Heart left ventricle (tissue), 16 donors: ENCODE measurements around the gene APOE. TPM values are rescaled to one million over a fixed set of nuclear protein-coding genes. Genes with fewer than 3 reads are reported as not detected.
"Not testable (repeated sequence)": the region's sequence is repeated elsewhere in the genome, so short reads cannot be mapped to it uniquely, and the experiment has no call there.

ENCODE experiments used
- ATAC-seq, 4 donors: fragments of 200-7000 bp; cut with Tn5 transposase; one replicate each; pipeline ENCODE4 v1.9.1; 2020 to 2022; ENCODE audit warnings: moderate library complexity in 4 of 4, mild to moderate bottlenecking in 3 of 4, moderate number of reproducible peaks in 1 of 4
- DNase-seq, 5 donors: peaks; one replicate each; pipeline ENCODE4 v3.0.0-alpha.2; 2020
- H3K27ac ChIP-seq, 12 donors: fragments of 200-600 bp; sonication (generic) in 4 of 12; one replicate each; pipeline versions ENCODE4 v1.5.0 to v1.8.0; 2016 to 2022; ENCODE audit warnings: mild to moderate bottlenecking in 2 of 12
- H3K27me3 ChIP-seq, 9 donors: fragments of 200-600 bp; sonication (generic) in 2 of 9; one replicate each; pipeline versions ENCODE4 v1.5.1 to v1.8.0; 2016 to 2022; ENCODE audit warnings: mild to moderate bottlenecking in 3 of 9
- H3K36me3 ChIP-seq, 9 donors: fragments of 200-600 bp; sonication (generic) in 2 of 9; one replicate each; pipeline versions ENCODE4 v1.5.0 to v1.8.0; 2018 to 2022; ENCODE audit warnings: mild to moderate bottlenecking in 2 of 9
- H3K4me1 ChIP-seq, 12 donors: fragments of 200-600 bp; sonication (generic) in 4 of 12; one replicate each; pipeline versions ENCODE4 v1.5.0 to v1.8.0; 2016 to 2022; ENCODE audit warnings: mild to moderate bottlenecking in 3 of 12
- H3K4me3 ChIP-seq, 12 donors: fragments of 200-600 bp; sonication (generic) in 4 of 12; one replicate each; pipeline versions ENCODE4 v1.5.0 to v1.8.0; 2017 to 2022; ENCODE audit warnings: mild to moderate bottlenecking in 9 of 12, moderate library complexity in 4 of 12
- H3K9me3 ChIP-seq, 12 donors: fragments of 200-600 bp; sonication (generic) in 4 of 12; one replicate each; pipeline versions ENCODE4 v1.5.0 to v1.8.0; 2016 to 2022; ENCODE audit warnings: mild to moderate bottlenecking in 1 of 12
- CTCF ChIP-seq, 12 donors: fragments of 200-600 bp; sonication (generic) in 4 of 12; IDR thresholded peaks; one replicate each; pipeline versions ENCODE4 v1.5.0 to v1.8.0; 2018 to 2022; ENCODE audit warnings: antibody characterized with exemption in 12 of 12, mild to moderate bottlenecking in 5 of 12
- POLR2A ChIP-seq, 2 donors: fragments of 450-650 bp; IDR thresholded peaks; one replicate each; pipeline ENCODE4 v1.6.1; 2017; ENCODE audit warnings: antibody characterized with exemption in 2 of 2, mild to moderate bottlenecking in 2 of 2, moderate library complexity in 2 of 2
- WGBS, 4 donors: extraction: QIAGEN DNeasy Blood & Tissue Kit in 2 of 4; methylation state at CpG; one replicate each; pipeline versions ENCODE4 v1.1.5 to v1.1.7; 2013 to 2018; 5-methylcytosine and 5-hydroxymethylcytosine counted together
- intact Hi-C, 10 donors: fragments of 100-400 bp; cut with DNase I; formaldehyde crosslinking; loops; one replicate each; pipeline versions ENCODE4 v1.11.1 to v1.14.2; 2022
- long read RNA-seq, 3 donors: library from polyadenylated mRNA; unstranded; transcript quantifications; one replicate each; pipeline ENCODE4 v2.0.0, GENCODE V29; 2020 to 2021
- polyA plus RNA-seq, 2 donors: library from polyadenylated mRNA; stranded (reverse); fragments of 200-250 nt; gene quantifications; one replicate each; pipeline ENCODE4 v1.2.3, GENCODE V29; 2013
- total RNA-seq, 9 donors: library from RNA; depleted of rRNA in 2 of 9; stranded (reverse); fragments of >200 nt in 2 of 9; fragmentation: NEBNext Ultra II Directional in 3 of 9; extraction: Animal tissue kit (Norgen Biotek cat#: 25700) in 3 of 9; gene quantifications; one replicate each; pipeline versions ENCODE4 v1.1.0 to v1.2.4, GENCODE V29; 2016 to 2023
- donor health status: ischemic (EF 13 %, LVEDD 7.1; RV severe dilation, severe dysfunction).
- donor health status: healthy with polysubstance abuse.
- donor health status: DM: no; HTN: yes; CAD: no.
- donor health status: DM: no; HTN: no; CAD: no.
- donor health status: ischemic (EF 25% LVEDD 6.9; RV normal size, moderate dysfunction).
- donor health status: ischemic (EF 25% LVEDD 5.7; RV mildly dilated, moderate dysfunction).
- donor health status: healthy.
- donor health status: DM: yes; HTN: yes; CAD: no.
- donor health status: ischemic (EF 35%, LVEDD 5.7; RV mildly dilated, moderate dysfunction).
- donor health status: nonischemic (EF 11% LVEDD 7.7; RV severe dilation, severe dysfunction).
- donor health status: DM: yes; HTN: yes; CAD: no.
- donor health status: PGD.
- donor health status: ischemic (EF 29% LVEDD 5.4; RV normal size, mild dysfunction).
- donor health status: nonischemic (EF 23%, LVEDD 6.1; RV moderate dilation, normal function).

Gene APOE
- total RNA-seq (100 to 1,000 TPM in 2 of 9 donors, 10 to 100 TPM in 5, 1 to 10 TPM in 2; 4.1 to 149 (median 25.7) TPM), polyA plus RNA-seq (10 to 100 TPM; 33.2 to 35.7 TPM)
- long read RNA-seq, donor 1, transcript APOE-201 (4 exons, 1,208 nt), result major isoform, 19 of 19 reads
- long read RNA-seq, donor 1, partial matches to known transcripts, result 0 of 19 reads
- long read RNA-seq, donor 1, other reads (novel, unspliced or antisense), result 0 of 19 reads
- long read RNA-seq, donor 2, result 0 reads
- long read RNA-seq, donor 3, transcript APOE-201 (4 exons, 1,208 nt), result major isoform, 5 of 6 reads
- long read RNA-seq, donor 3, partial matches to known transcripts, result 0 of 6 reads
- long read RNA-seq, donor 3, other reads (novel, unspliced or antisense), result 0 of 6 reads

GRCh38 chr19:44905437-44906160 lies at the start of gene APOE:
APOE (plus strand) TSS chr19:44905796; CDS start chr19:44906625, 829 bp downstream.
- 1 to 2% (median 1%) methylated on average over 9 to 20 of the region's 20 CpGs for WGBS, 4 donors
- peaks cover 0 to 34% (median 15%) of the 10 kb centered on the region in 9 donors for H3K27me3 ChIP-seq
- peak in 1 of 4 donors; percentile 17 for ATAC-seq
- DNase-seq, result no peak
- H3K4me1 ChIP-seq, result peaks cover 0 to 23% (median 8%) of the 10 kb centered on the region in 12 donors
- intact Hi-C loops, result loop anchor here in 7 of 10 donors (2.0 to 10.0 kb wide), 7 partner anchors 41 to 439 kb away; partner anchors contain the start of genes APOC2 (in 1 of the 7), CLPTM1 (in 1 of the 7) and KLC3 (in 1 of the 7)
- H3K9me3 ChIP-seq, result no peaks in the 10 kb centered on the region
- TF ChIP-seq POLR2A (IDR thresholded peaks at IDR 0.05), result no peak
- TF ChIP-seq CTCF (IDR thresholded peaks at IDR 0.05), result no peak
- H3K4me3 ChIP-seq, result peak within 1 kb of the TSS in 9 of 12 donors; percentile 6 to 48 (median 41)
- H3K27ac ChIP-seq, result peak within 1 kb of the TSS in 2 of 12 donors; percentile 29 to 34
- peaks cover 0 to 29% (median 25%) of the 10 kb centered on the region in 9 donors for H3K36me3 ChIP-seq

GRCh38 chr19:44856421-44857083 lies 49.0 kb upstream of the APOE start:
- Histone ChIP-seq H3K9me3 (no peaks in the 10 kb centered on the region), H3K27me3 (no peaks in the 10 kb centered on the region), H3K27ac (peak overlapping the region; percentile 19 to 82 (median 55)), H3K4me1 (peaks cover 0 to 45% (median 27%) of the 10 kb centered on the region in 12 donors), H3K4me3 (no peak overlapping the region), H3K36me3 (peaks cover 0 to 29% (median 17%) of the 10 kb centered on the region in 9 donors)
- ATAC-seq (peak; percentile 32 to 82 (median 67)), DNase-seq (peak in 1 of 5 donors; percentile 47)
- 41 to 58% (median 47%) methylated on average over 6 to 10 of the region's 10 CpGs for WGBS, 4 donors
- TF ChIP-seq CTCF (IDR thresholded peaks at IDR 0.05), result no peak
- no peak for TF ChIP-seq POLR2A (IDR thresholded peaks at IDR 0.05)
- intact Hi-C loops, result no loop called here

GRCh38 chr19:44857837-44858236 lies 47.8 kb upstream of the APOE start:
- Histone ChIP-seq H3K27ac (peak overlapping the region in 1 of 12 donors; percentile 4), H3K4me1 (peaks cover 0 to 45% (median 26%) of the 10 kb centered on the region in 12 donors), H3K27me3 (no peaks in the 10 kb centered on the region), H3K36me3 (peaks cover 0 to 29% (median 18%) of the 10 kb centered on the region in 9 donors), H3K4me3 (no peak overlapping the region), H3K9me3 (no peaks in the 10 kb centered on the region)
- intact Hi-C loops, result no loop called here
- no peak for TF ChIP-seq POLR2A (IDR thresholded peaks at IDR 0.05)
- TF ChIP-seq CTCF (IDR thresholded peaks at IDR 0.05), result no peak
- DNase-seq (peak in 1 of 5 donors; percentile 18), ATAC-seq (peak in 1 of 4 donors; percentile 29)
- 69 to 75% (median 72%) methylated on average over 4 of the region's 4 CpGs for WGBS, 4 donors

GRCh38 chr19:44861576-44861975 lies 44.0 kb upstream of the APOE start:
- H3K27ac ChIP-seq, H3K9me3 ChIP-seq, intact Hi-C loops, H3K4me3 ChIP-seq, ATAC-seq, H3K27me3 ChIP-seq, DNase-seq: not testable (repeated sequence)
- H3K36me3 ChIP-seq, result peaks cover 0 to 41% (median 31%) of the 10 kb centered on the region in 9 donors
- 81 to 87% (median 84%) methylated on average over 3 of the region's 3 CpGs for WGBS, 4 donors
- peaks cover 0 to 34% (median 13%) of the 10 kb centered on the region in 12 donors for H3K4me1 ChIP-seq
